A549 (cell line): ENCODE data around the gene MAP1S.

Experiments used
- CBX8 ChIP-seq: fragments of 200-600 bp; sonication (generic); IDR thresholded peaks from 2 replicates; pipeline ENCODE4 v1.6.1; 2016
- CTCF ChIP-seq: fragments of >200 bp; sonication (Bioruptor Twin); formaldehyde crosslinking; IDR thresholded peaks from 3 replicates; pipeline ENCODE4 v1.5.1; 2016
- EP300 ChIP-seq, 2 experiments: fragments of >200 bp; sonication (Bioruptor Twin); formaldehyde crosslinking; IDR thresholded peaks; 2 replicates in 1 of 2; 3 replicates in 1 of 2; pipeline ENCODE4 v1.6.1; 2016 to 2017
- KDM1A ChIP-seq: fragments of 200-600 bp; sonication (generic); IDR thresholded peaks from 2 replicates; pipeline ENCODE4 v1.6.1; 2016; ENCODE audit warnings: low read depth, mild to moderate bottlenecking
- MAFK ChIP-seq: fragments of 450-650 bp; IDR thresholded peaks from 2 replicates; pipeline ENCODE4 v1.6.1; 2014; ENCODE audit not compliant: partially characterized antibody
- MYC ChIP-seq: IDR thresholded peaks from 2 replicates; pipeline ENCODE4 v1.6.1; 2012; ENCODE audit warnings: mild to moderate bottlenecking, inconsistent platforms, low read length, improper control_type of control experiment, borderline replicate concordance
- POLR2A ChIP-seq: IDR thresholded peaks from 2 replicates; pipeline ENCODE4 v1.6.1; 2012; ENCODE audit warnings: mild to moderate bottlenecking, low read length

- no peak for TF ChIP-seq KDM1A
- no peak for TF ChIP-seq MYC
- TF ChIP-seq CTCF: no peak
- no peak for TF ChIP-seq EP300 (IDR thresholded peaks at IDR 0.05)
- no peak for TF ChIP-seq CBX8
- no peak for TF ChIP-seq MAFK
- no peak for TF ChIP-seq POLR2A
Measured at GRCh38 chr19:17735410-17735809, 16.1 kb downstream of the MAP1S start.
